AML-193 (cell line): ENCODE results near the gene ZNF613.
A peak's percentile ranks its signal among the peaks of the same experiment; 100 is the strongest.
"Not testable (repeated sequence)": the region's sequence is repeated elsewhere in the genome, so short reads cannot be mapped to it uniquely, and the experiment has no call there.

ENCODE experiments used
- DNase-seq, 2 experiments: peaks; one replicate each; lab custom pipeline; 2025; lab: John Stamatoyannopoulos, UW

The ZNF613 gene

GRCh38 chr19:51944798-51945552, 17.7 kb downstream of the ZNF613 start:
- DNase-seq, result no peak

- DNase-seq, result no peak
These were observed 19.3 kb downstream of the ZNF613 start for GRCh38 chr19:51946602-51947001.

GRCh38 chr19:51948975-51949374, 21.7 kb downstream of the ZNF613 start:
- DNase-seq, result no peak

GRCh38 chr19:51957846-51958245, 30.6 kb downstream of the ZNF613 start:
- not testable (repeated sequence) for DNase-seq

- DNase-seq, result no peak
These were observed 32.5 kb downstream of the ZNF613 start for GRCh38 chr19:51959791-51960190.

- DNase-seq, result not testable (repeated sequence)
These were observed 33.5 kb downstream of the ZNF613 start for GRCh38 chr19:51960621-51961233.

GRCh38 chr19:51965583-51965982, 38.3 kb downstream of the ZNF613 start:
- no peak for DNase-seq

- DNase-seq, result no peak
These were observed 43.4 kb downstream of the ZNF613 start for GRCh38 chr19:51970718-51971117.

- DNase-seq, result no peak
These were observed 44.4 kb downstream of the ZNF613 start for GRCh38 chr19:51971624-51972023.

GRCh38 chr19:51975787-51976186, 48.5 kb downstream of the ZNF613 start:
- DNase-seq, result not testable (repeated sequence)

- DNase-seq, result no peak
These were observed 49.6 kb downstream of the ZNF613 start for GRCh38 chr19:51976852-51977251.

GRCh38 chr19:51977346-51977745, 50.1 kb downstream of the ZNF613 start:
- DNase-seq, result no peak

GRCh38 chr19:51978882-51979281, 51.6 kb downstream of the ZNF613 start:
- no peak for DNase-seq

- DNase-seq, result peak; percentile 76 to 77
These were observed 53.0 kb downstream of the ZNF613 start for GRCh38 chr19:51980116-51980736.

- DNase-seq, result not testable (repeated sequence)
These were observed 53.7 kb downstream of the ZNF613 start for GRCh38 chr19:51980926-51981325.

GRCh38 chr19:51983361-51983760, 56.1 kb downstream of the ZNF613 start:
- no peak for DNase-seq

GRCh38 chr19:51986309-51987291, 59.3 kb downstream of the ZNF613 start, which contains the start of gene ZNF350:
ZNF350 (minus strand) TSS chr19:51986840; CDS start chr19:51974360, 12,480 bp downstream.
- DNase-seq, result peak; percentile 93 to 96

GRCh38 chr19:51993422-51993821, 66.2 kb downstream of the ZNF613 start:
- no peak for DNase-seq

GRCh38 chr19:51994048-51994644, 66.9 kb downstream of the ZNF613 start:
- no peak for DNase-seq
